Fibroblast of the aortic adventitia (primary cell): ENCODE data around the gene ZNF485. TPM values are rescaled to one million over a fixed set of nuclear protein-coding genes. Genes with fewer than 3 reads are reported as not detected.
"Not testable (repeated sequence)": the region's sequence is repeated elsewhere in the genome, so short reads cannot be mapped to it uniquely, and the experiment has no call there.

Experiments used
- DNase-seq: peaks from one replicate; pipeline ENCODE4 v3.0.0-alpha.2; 2010; ENCODE audit warnings: low read depth
- H3K4me3 ChIP-seq: 2 replicates; pipeline ENCODE4 v1.5.1; 2011; ENCODE audit warnings: low read depth, mild to moderate bottlenecking, control low read depth, low read length, moderate library complexity
- CTCF ChIP-seq: IDR thresholded peaks from 2 replicates; pipeline ENCODE4 v1.5.1; 2011; ENCODE audit warnings: mild to moderate bottlenecking, low read length, control low read depth, inconsistent platforms; ENCODE audit not compliant: insufficient read depth
- total RNA-seq: library from RNA; depleted of rRNA; stranded (reverse); fragments of >200 nt; gene quantifications from 2 replicates; pipeline ENCODE4 v1.2.3, GENCODE V29; 2012; ENCODE audit warnings: low replicate concordance

ZNF485 gene
- total RNA-seq, 1 donor, result 3.8 TPM

GRCh38 chr10:43627942-43628341, 21.7 kb downstream of the ZNF485 start:
- DNase-seq, result no peak
- TF ChIP-seq CTCF, result no peak
- no peak overlapping the region for H3K4me3 ChIP-seq

GRCh38 chr10:43628956-43629355, 22.7 kb downstream of the ZNF485 start:
- H3K4me3 ChIP-seq, result no peak overlapping the region
- no peak for TF ChIP-seq CTCF
- DNase-seq, result no peak

GRCh38 chr10:43635816-43636215, 29.6 kb downstream of the ZNF485 start:
- H3K4me3 ChIP-seq, DNase-seq: not testable (repeated sequence)

- no peak for DNase-seq
- H3K4me3 ChIP-seq, result no peak overlapping the region
- TF ChIP-seq CTCF, result no peak
Measured at GRCh38 chr10:43640603-43641002, 34.4 kb downstream of the ZNF485 start.

- DNase-seq, result peak; percentile 19
- H3K4me3 ChIP-seq, result no peak overlapping the region
- TF ChIP-seq CTCF, result no peak
Measured at GRCh38 chr10:43644252-43644651, 38.0 kb downstream of the ZNF485 start.

- DNase-seq, result no peak
- no peak for TF ChIP-seq CTCF
- no peak overlapping the region for H3K4me3 ChIP-seq
Measured at GRCh38 chr10:43645866-43646265, 39.6 kb downstream of the ZNF485 start.

GRCh38 chr10:43647576-43647975, 41.3 kb downstream of the ZNF485 start:
- TF ChIP-seq CTCF, result no peak
- H3K4me3 ChIP-seq, result peak overlapping the region; percentile 73

More at GRCh38 chr10:43647576-43647975, 41.3 kb downstream of the ZNF485 start:
- DNase-seq, result peak; percentile 8
